Mesendoderm (in vitro differentiated cells): Measurements from ENCODE around the gene ZSCAN12.

Source experiments
- DNase-seq: peaks from one replicate; pipeline ENCODE4 v3.0.0; 2013
- H2AK5ac ChIP-seq: 2 replicates; pipeline ENCODE4 v1.6.1; 2013; ENCODE audit warnings: low read length, inconsistent platforms
- H2BK120ac ChIP-seq: 2 replicates; pipeline ENCODE4 v1.6.1; 2013; ENCODE audit warnings: low read depth, mild to moderate bottlenecking, low read length, moderate library complexity, mixed read lengths
- H2BK15ac ChIP-seq: replicated peaks from 2 replicates; pipeline ENCODE4 v1.6.1; 2013; ENCODE audit warnings: low read depth, mild to moderate bottlenecking, moderate library complexity
- H2BK5ac ChIP-seq: 2 replicates; pipeline ENCODE4 v1.6.1; 2013; ENCODE audit warnings: low read length, inconsistent platforms
- H3K18ac ChIP-seq: 2 replicates; pipeline ENCODE4 v1.6.1; 2013; ENCODE audit warnings: mild to moderate bottlenecking, low read length, mixed read lengths
- H3K23ac ChIP-seq: one replicate; pipeline ENCODE4 v1.6.1; 2013; ENCODE audit warnings: low read length
- H3K27ac ChIP-seq: 2 replicates; pipeline ENCODE4 v1.5.1; 2013; ENCODE audit warnings: low read depth, mild to moderate bottlenecking, inconsistent platforms, low read length, moderate library complexity
- H3K27me3 ChIP-seq: 2 replicates; pipeline ENCODE4 v1.6.1; 2013; ENCODE audit warnings: low read length, control low read depth, mild to moderate bottlenecking, inconsistent platforms; ENCODE audit not compliant: insufficient read depth, poor library complexity
- H3K36me3 ChIP-seq: 2 replicates; pipeline ENCODE4 v1.6.1; 2013; ENCODE audit warnings: low read length, inconsistent platforms; ENCODE audit not compliant: control insufficient read depth, insufficient read depth
- H3K4ac ChIP-seq: one replicate; pipeline ENCODE4 v1.6.1; 2013; ENCODE audit warnings: low read depth, mild to moderate bottlenecking, low read length, moderate library complexity
- H3K4me1 ChIP-seq: 2 replicates; pipeline ENCODE4 v1.6.1; 2013; ENCODE audit warnings: low read depth, low read length, inconsistent platforms; ENCODE audit not compliant: control insufficient read depth
- H3K4me2 ChIP-seq: 2 replicates; pipeline ENCODE4 v1.6.1; 2013; ENCODE audit warnings: low read length
- H3K4me3 ChIP-seq: 2 replicates; pipeline ENCODE4 v1.5.1; 2013; ENCODE audit warnings: mild to moderate bottlenecking, low read length
- H3K56ac ChIP-seq: one replicate; pipeline ENCODE4 v1.6.1; 2013; ENCODE audit warnings: low read length
- H3K79me1 ChIP-seq: 2 replicates; pipeline ENCODE4 v1.6.1; 2013; ENCODE audit warnings: low read length, inconsistent platforms
- H3K79me2 ChIP-seq: 2 replicates; pipeline ENCODE4 v1.6.1; 2013; ENCODE audit warnings: mild to moderate bottlenecking, low read length; ENCODE audit not compliant: control insufficient read depth, insufficient read depth
- H3K9ac ChIP-seq: 2 replicates; pipeline ENCODE4 v1.6.1; 2013; ENCODE audit warnings: low read length, inconsistent platforms
- H4K5ac ChIP-seq: one replicate; pipeline ENCODE4 v1.6.1; 2013; ENCODE audit warnings: low read length
- H4K8ac ChIP-seq: one replicate; pipeline ENCODE4 v1.6.1; 2013; ENCODE audit warnings: low read depth, mild to moderate bottlenecking, control low read depth, low read length, moderate library complexity
- WGBS: extraction: QIAGEN DNeasy Blood & Tissue Kit; methylation state at CpG from one replicate; pipeline ENCODE4 v1.1.7; 2013; ENCODE audit warnings: low lambda C conversion rate, missing lambda C conversion rate; ENCODE audit not compliant: insufficient coverage; ENCODE audit errors: extremely low coverage; 5-methylcytosine and 5-hydroxymethylcytosine counted together

ZSCAN12 gene

GRCh38 chr6:28335040-28335563 lies 64.4 kb downstream of the ZSCAN12 start:
- Histone ChIP-seq H3K27ac (peak overlapping the region; percentile 62), H3K4me3 (no peak overlapping the region), H3K36me3 (no peaks in the 10 kb centered on the region), H2BK5ac (no peak overlapping the region), H4K5ac (peak overlapping the region; percentile 33), H2AK5ac (no peak overlapping the region), H3K79me1 (no peaks in the 10 kb centered on the region), H3K56ac (peak overlapping the region; percentile 82), H2BK120ac (no peak overlapping the region), H3K4ac (peak overlapping the region; percentile 78), H3K4me2 (peak overlapping the region; percentile 47), H3K9ac (peak overlapping the region; percentile 61), H2BK15ac (no peak overlapping the region), H4K8ac (no peak overlapping the region), H3K79me2 (no peaks in the 10 kb centered on the region), H3K23ac (no peak overlapping the region), H3K27me3 (no peaks in the 10 kb centered on the region), H3K18ac (peak overlapping the region; percentile 88), H3K4me1 (peaks cover 7% of the 10 kb centered on the region)
- no peak for DNase-seq
- no CpG with 5 or more reads among the region's 12 CpGs for WGBS

- WGBS, result 100% methylated on average over 1 of the region's 7 CpGs
- Histone ChIP-seq H3K4me1 (peaks cover 7% of the 10 kb centered on the region), H3K23ac (no peak overlapping the region), H3K36me3 (no peaks in the 10 kb centered on the region), H3K27me3 (no peaks in the 10 kb centered on the region), H2BK5ac (no peak overlapping the region), H3K27ac (no peak overlapping the region), H2BK15ac (no peak overlapping the region), H2AK5ac (peak overlapping the region; percentile 11), H2BK120ac (no peak overlapping the region), H4K8ac (no peak overlapping the region), H3K79me1 (no peaks in the 10 kb centered on the region), H3K56ac (peak overlapping the region; percentile 82), H3K4me2 (no peak overlapping the region), H3K18ac (no peak overlapping the region), H3K4ac (peak overlapping the region; percentile 78), H4K5ac (no peak overlapping the region), H3K9ac (no peak overlapping the region), H3K79me2 (no peaks in the 10 kb centered on the region), H3K4me3 (no peak overlapping the region)
- DNase-seq, result no peak
Observed at GRCh38 chr6:28334286-28335039, 65.1 kb downstream of the ZSCAN12 start.

- H2BK5ac ChIP-seq, result no peak overlapping the region
- H2AK5ac ChIP-seq, result no peak overlapping the region
- no peak overlapping the region for H3K56ac ChIP-seq
- WGBS, result no CpG with 5 or more reads among the region's 1 CpG
- no peak overlapping the region for H3K4me3 ChIP-seq
- no peak overlapping the region for H2BK15ac ChIP-seq
- no peak overlapping the region for H3K4me2 ChIP-seq
- no peak overlapping the region for H3K9ac ChIP-seq
- no peaks in the 10 kb centered on the region for H3K79me1 ChIP-seq
- H3K23ac ChIP-seq, result no peak overlapping the region
- H4K8ac ChIP-seq, result no peak overlapping the region
- no peak overlapping the region for H3K18ac ChIP-seq
- no peak overlapping the region for H4K5ac ChIP-seq
- peaks cover 7% of the 10 kb centered on the region for H3K4me1 ChIP-seq
- no peaks in the 10 kb centered on the region for H3K79me2 ChIP-seq
- H2BK120ac ChIP-seq, result no peak overlapping the region
- H3K36me3 ChIP-seq, result no peaks in the 10 kb centered on the region
- no peaks in the 10 kb centered on the region for H3K27me3 ChIP-seq
- no peak overlapping the region for H3K4ac ChIP-seq
- no peak for DNase-seq
- H3K27ac ChIP-seq, result no peak overlapping the region
Observed at GRCh38 chr6:28333599-28334018, 65.9 kb downstream of the ZSCAN12 start.

GRCh38 chr6:28333047-28333446 lies 66.5 kb downstream of the ZSCAN12 start:
- no peak overlapping the region for H3K56ac ChIP-seq
- no CpG with 5 or more reads among the region's 2 CpGs for WGBS

GRCh38 chr6:28330041-28330440 lies 69.5 kb downstream of the ZSCAN12 start:
- H3K9ac ChIP-seq, result no peak overlapping the region
- H2AK5ac ChIP-seq, result no peak overlapping the region
- no peak for DNase-seq
- no peak overlapping the region for H3K27ac ChIP-seq
- H2BK5ac ChIP-seq, result no peak overlapping the region
- no peak overlapping the region for H4K8ac ChIP-seq
- H4K5ac ChIP-seq, result no peak overlapping the region
- no CpG with 5 or more reads among the region's 1 CpG for WGBS
- no peak overlapping the region for H3K18ac ChIP-seq
- no peaks in the 10 kb centered on the region for H3K27me3 ChIP-seq
- H3K79me1 ChIP-seq, result no peaks in the 10 kb centered on the region
- peaks cover 5% of the 10 kb centered on the region for H3K4me1 ChIP-seq
- H3K4me2 ChIP-seq, result no peak overlapping the region
- H2BK15ac ChIP-seq, result no peak overlapping the region
- H3K4me3 ChIP-seq, result no peak overlapping the region
- no peak overlapping the region for H3K23ac ChIP-seq
- no peaks in the 10 kb centered on the region for H3K79me2 ChIP-seq
- no peak overlapping the region for H3K4ac ChIP-seq
- H2BK120ac ChIP-seq, result no peak overlapping the region
- no peak overlapping the region for H3K56ac ChIP-seq
- peaks cover 2% of the 10 kb centered on the region for H3K36me3 ChIP-seq

More at GRCh38 chr6:28333047-28333446, 66.5 kb downstream of the ZSCAN12 start:
- H3K4me1 ChIP-seq, result peaks cover 7% of the 10 kb centered on the region
- H3K27ac ChIP-seq, result no peak overlapping the region
- no peak overlapping the region for H3K4ac ChIP-seq
- H3K23ac ChIP-seq, result no peak overlapping the region
- H3K18ac ChIP-seq, result no peak overlapping the region
- no peak for DNase-seq
- no peaks in the 10 kb centered on the region for H3K79me1 ChIP-seq
- no peak overlapping the region for H3K4me2 ChIP-seq
- no peak overlapping the region for H2AK5ac ChIP-seq
- no peak overlapping the region for H3K4me3 ChIP-seq
- H4K8ac ChIP-seq, result no peak overlapping the region
- H2BK5ac ChIP-seq, result no peak overlapping the region
- no peaks in the 10 kb centered on the region for H3K27me3 ChIP-seq
- no peak overlapping the region for H2BK120ac ChIP-seq
- no peak overlapping the region for H3K9ac ChIP-seq
- H3K36me3 ChIP-seq, result no peaks in the 10 kb centered on the region
- no peak overlapping the region for H2BK15ac ChIP-seq
- H3K79me2 ChIP-seq, result no peaks in the 10 kb centered on the region
- no peak overlapping the region for H4K5ac ChIP-seq
